DMS153 (cell line): Measurements from ENCODE around the gene ABCC8.

ENCODE experiments used
- DNase-seq: peaks from one replicate; lab custom pipeline; 2025; lab: John Stamatoyannopoulos, UW

Gene ABCC8

GRCh38 chr11:17386331-17387084 lies 90.1 kb downstream of the ABCC8 start:
- no peak for DNase-seq

- DNase-seq, result no peak
Measured at GRCh38 chr11:17385926-17386325, 90.7 kb downstream of the ABCC8 start.

GRCh38 chr11:17385492-17385891 lies 91.2 kb downstream of the ABCC8 start:
- DNase-seq, result no peak

GRCh38 chr11:17384002-17384511 lies 92.6 kb downstream of the ABCC8 start:
- peak; percentile 69 for DNase-seq

- DNase-seq, result no peak
Measured at GRCh38 chr11:17383461-17383860, 93.2 kb downstream of the ABCC8 start.

- no peak for DNase-seq
Measured at GRCh38 chr11:17382046-17382728, 94.5 kb downstream of the ABCC8 start.

- DNase-seq, result no peak
Measured at GRCh38 chr11:17381156-17381555, 95.5 kb downstream of the ABCC8 start.

GRCh38 chr11:17379383-17380180 lies 97.1 kb downstream of the ABCC8 start:
- no peak for DNase-seq

GRCh38 chr11:17378655-17379054 lies 98.0 kb downstream of the ABCC8 start:
- DNase-seq, result no peak

- DNase-seq, result no peak
Measured at GRCh38 chr11:17376493-17376892, 100.2 kb downstream of the ABCC8 start.

GRCh38 chr11:17375547-17375946 lies 101.1 kb downstream of the ABCC8 start:
- DNase-seq, result no peak

- no peak for DNase-seq
Measured at GRCh38 chr11:17371614-17372013, 105.0 kb downstream of the ABCC8 start.

GRCh38 chr11:17369684-17370243 lies 106.9 kb downstream of the ABCC8 start:
- no peak for DNase-seq

GRCh38 chr11:17369094-17369493 lies 107.6 kb downstream of the ABCC8 start:
- no peak for DNase-seq

- no peak for DNase-seq
Measured at GRCh38 chr11:17368551-17368950, 108.1 kb downstream of the ABCC8 start.

- no peak for DNase-seq
Measured at GRCh38 chr11:17366495-17366894, 110.2 kb downstream of the ABCC8 start.

- DNase-seq, result peak; percentile 41
Measured at GRCh38 chr11:17354601-17354991, 122.0 kb downstream of the ABCC8 start.

GRCh38 chr11:17353821-17354600 lies 122.6 kb downstream of the ABCC8 start:
- DNase-seq, result no peak

- peak; percentile 56 for DNase-seq
Measured at GRCh38 chr11:17352950-17353820, 123.5 kb downstream of the ABCC8 start.

GRCh38 chr11:17351510-17352176 lies 125.0 kb downstream of the ABCC8 start, which contains the start of gene NCR3LG1:
NCR3LG1 (plus strand) TSS chr11:17351800; CDS start chr11:17351970, 170 bp downstream.
- peak; percentile 8 for DNase-seq
